GM21367 (cell line): ENCODE results near the gene TMEM17.

ENCODE experiments used
- ATAC-seq: cut with Tn5 transposase; IDR thresholded peaks from one replicate; pipeline ENCODE4 v1.9.1; 2021; ENCODE audit not compliant: unreplicated experiment

Gene TMEM17

DNA sequence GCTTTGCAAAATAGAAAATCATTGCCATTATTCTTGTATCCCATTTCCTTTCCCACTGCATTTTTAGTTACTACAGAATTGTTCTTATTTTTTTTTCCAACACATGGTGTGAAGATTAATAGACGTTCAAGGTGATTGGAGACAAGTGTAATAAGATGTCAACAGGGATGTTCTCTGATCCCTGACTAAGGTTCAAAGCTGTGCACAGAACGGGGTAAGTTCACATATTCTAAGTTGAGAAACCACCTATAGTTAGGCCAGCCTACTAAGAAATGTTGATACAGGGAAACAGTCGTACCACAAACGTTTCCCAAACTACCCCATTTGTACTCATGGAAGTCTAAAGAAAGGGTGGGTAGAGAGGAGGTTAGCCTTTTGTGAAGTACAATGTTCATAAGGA lies 6.4 kb upstream of the TMEM17 start:
- no peak for ATAC-seq

DNA sequence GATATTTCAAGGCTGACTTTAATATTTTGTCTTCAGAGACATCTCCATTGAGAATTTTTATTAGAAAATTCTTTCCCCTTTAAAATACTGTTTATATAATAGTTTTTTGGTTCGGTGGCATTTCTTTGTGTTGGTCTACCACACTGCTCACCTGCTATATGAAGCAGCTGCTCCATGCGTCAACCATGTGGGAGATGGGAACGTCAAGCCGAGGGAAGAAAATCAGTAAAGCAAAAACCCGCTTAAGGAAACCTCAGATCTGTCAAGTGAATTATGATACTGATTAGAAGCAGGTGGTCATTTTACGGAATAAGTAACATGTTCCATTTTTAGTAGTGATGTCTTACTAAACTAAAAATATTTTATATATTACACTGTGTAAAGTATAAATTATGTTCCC lies 5.6 kb upstream of the TMEM17 start:
- ATAC-seq: no peak

DNA sequence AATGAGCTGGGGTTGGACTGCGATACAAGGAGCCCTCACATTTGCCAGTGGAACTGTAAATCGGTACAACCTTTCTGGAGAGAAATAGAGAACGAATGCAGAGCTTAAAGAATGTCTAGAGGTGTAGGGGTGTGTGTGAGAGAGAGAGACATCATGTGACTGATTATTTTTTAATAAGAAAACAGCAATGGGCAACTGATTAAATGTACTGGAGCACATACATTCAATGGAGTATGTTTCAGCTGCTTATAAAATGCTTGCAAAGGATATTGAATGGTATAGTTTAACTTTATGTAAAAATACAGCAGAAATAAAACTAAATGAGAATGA lies 391 bp upstream of the TMEM17 start:
- ATAC-seq: peak; percentile 31

DNA sequence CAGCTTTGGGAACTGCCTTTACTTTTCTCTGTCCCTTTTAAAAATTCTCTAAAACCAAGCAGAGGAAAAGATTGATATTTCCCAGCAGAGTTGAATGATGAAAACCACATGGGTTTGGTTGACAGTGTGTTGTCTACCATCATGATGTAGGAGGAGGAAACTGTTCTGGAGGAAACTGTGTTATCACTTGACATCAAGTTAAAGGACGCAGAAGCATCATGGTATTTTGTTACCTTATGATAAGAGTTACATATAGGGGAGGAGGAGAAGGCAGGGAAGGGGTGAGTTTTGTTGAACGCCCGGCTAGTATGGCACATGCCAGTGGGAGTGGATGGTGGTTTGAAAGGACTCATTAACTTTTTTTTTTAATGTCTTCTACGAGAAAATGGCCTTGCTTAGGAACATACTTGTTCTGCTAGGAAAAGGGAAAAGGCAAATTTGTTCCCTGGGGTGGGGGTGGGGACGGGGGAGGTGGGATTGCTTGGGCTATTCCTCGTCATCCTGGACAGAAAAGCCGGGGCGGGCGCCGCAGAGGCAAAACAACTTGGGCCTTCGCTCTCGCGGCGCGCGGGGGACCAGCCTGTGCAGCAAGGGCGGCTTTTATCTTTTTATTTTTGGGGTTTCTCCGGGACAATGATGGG lies 766 bp downstream of the TMEM17 start:
- no peak for ATAC-seq

DNA sequence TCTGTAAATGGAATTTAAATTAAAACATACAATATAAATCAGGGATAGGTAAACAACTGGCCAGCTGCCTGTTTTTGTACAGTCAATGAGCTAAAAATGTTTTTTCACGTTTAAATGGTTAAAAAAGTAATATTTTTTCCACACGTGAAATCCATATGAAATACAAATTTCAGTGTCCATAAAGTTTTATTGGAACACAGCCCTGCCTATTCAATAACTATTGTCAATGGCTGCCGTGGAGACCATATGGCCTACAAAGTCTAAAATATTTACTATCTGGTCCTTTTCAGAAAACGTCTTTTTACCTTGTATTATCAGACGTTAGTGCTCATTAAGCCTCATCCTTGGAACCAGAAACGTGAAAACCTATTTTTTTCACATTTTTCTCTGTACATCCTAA lies 1.3 kb downstream of the TMEM17 start:
- no peak for ATAC-seq

DNA sequence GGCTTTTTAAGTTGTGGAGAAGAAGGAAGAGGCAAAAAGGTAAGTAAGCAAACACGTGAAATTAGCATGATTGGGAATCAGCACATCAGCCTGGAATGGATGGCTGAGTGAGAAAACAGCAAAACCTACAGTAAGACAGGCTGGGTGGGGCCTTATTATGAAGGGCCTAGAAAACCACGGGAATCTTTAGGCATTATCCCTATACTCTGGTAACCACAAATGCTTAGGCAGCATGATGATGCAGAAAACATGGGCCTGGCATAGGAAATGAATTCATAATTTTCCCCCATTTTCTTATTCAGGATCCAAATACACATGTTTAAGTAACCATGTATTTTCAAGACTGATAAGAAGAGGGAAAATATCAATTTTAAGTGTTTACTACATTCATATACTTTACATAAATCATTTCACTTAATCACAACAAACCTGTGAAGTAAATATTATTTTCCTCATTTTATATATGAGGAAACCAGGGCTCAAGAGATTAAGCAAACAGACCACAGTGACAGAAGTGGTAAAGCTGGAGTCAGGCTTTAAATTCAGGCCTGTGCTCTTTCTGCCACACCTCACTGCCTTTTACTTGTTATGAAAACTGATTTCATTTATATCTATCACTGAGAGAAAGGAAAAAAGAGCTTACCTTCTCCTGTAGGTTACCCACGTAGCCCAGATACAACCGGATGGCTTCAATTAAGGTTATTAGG lies 4.0 kb downstream of the TMEM17 start:
- ATAC-seq: no peak

DNA sequence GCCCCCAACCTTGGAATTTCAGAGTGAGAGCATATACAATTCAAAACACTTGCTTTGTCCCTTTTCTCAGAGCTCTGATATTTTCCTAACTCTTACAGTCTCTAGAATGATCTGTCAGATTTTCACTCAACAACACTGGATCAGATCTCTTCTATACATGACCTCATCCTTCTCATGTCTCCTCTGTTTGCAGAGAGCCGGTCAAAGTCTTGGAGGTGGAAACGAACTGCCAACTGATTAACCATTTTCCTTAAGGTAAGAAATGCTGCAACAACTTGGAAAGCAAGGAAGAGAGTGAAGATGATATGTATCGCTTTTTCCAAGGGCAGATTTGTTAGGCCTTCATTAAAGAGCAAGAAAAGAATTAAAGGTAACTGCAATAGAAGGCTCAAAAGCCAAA lies 4.9 kb downstream of the TMEM17 start:
- no peak for ATAC-seq

DNA sequence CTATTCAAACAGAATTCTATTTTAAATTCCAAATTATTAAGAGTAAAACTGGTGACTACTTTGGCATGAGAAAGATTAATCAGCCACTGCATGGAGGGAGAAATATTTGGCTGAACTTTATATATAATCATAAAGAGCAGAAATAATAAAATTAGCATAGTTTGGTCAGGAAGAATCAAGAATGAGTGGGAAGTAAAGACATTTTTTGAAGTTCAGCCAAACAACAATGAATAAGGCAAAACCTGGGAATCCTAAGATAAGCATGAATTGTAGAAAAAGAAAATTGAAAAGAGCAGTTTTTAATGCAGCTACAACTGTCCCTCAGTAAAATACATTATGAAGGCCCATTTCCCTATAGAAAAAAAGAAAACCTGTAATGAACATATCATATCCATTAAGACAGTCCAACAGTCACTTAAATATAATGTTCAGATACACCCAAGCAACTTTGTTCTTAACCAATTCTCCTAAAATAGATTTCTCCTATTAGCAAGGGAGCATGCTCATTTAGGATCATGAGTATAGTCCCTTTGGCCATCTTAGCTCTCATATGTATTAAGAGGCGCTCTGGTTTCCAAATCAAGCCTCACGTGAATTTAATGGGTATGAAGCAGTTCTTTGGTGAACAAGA lies 6.5 kb downstream of the TMEM17 start:
- ATAC-seq: no peak

DNA sequence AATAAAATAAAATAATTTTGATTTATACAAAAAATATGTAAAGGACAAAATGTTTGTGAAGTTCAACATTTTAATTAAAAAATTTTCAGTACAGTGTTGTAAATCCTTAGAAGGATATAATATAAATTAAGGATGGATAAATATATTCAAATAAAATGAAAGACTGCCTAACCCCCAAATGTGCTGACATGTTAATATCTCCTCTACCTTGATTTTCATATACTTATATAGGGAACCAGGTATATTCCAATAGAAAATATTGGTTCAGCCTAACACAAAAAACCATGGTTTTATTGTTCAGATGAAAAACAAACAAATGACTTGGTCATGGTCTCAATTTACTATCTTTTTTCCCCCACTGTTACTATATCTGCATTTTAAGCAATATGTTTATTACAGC lies 7.3 kb downstream of the TMEM17 start:
- ATAC-seq: no peak

DNA sequence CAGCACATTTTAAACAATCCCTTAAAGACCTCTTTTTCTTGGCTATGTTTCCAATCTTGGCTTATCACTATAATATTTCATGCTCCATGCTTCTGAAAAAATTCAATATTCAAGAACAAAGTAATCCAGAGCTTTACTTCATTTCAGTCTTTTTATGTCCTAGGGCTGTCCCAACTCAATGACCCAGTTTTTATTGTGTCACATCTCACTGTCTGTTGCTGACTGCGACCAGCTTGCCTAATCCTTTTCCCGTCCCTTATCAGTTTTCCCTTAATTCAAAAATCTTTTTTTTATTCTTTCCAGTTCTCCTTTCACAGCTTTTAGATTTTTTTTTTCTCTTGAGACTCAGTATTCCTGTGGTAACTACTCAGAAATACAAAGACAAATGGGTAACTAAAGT lies 10.2 kb downstream of the TMEM17 start:
- no peak for ATAC-seq

DNA sequence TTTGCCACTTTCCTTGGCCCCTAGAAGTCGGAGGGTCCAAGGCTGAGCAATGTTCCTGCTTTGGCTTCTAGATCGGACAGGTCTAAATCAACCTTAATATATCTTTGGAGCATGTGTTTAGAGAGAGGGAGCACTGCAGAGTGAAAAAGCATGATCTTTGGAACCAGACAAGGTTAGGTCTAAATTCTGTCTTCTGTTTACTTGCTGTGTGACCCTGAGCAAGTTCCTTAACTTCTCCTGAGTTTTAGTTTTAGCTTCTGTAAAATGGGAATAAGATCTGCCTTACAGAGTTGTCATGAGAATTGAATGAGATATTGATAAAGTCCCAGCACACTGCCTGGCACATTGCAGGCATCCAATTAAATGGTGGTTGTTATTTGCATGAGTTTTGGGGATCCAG lies 13.9 kb downstream of the TMEM17 start:
- no peak for ATAC-seq

DNA sequence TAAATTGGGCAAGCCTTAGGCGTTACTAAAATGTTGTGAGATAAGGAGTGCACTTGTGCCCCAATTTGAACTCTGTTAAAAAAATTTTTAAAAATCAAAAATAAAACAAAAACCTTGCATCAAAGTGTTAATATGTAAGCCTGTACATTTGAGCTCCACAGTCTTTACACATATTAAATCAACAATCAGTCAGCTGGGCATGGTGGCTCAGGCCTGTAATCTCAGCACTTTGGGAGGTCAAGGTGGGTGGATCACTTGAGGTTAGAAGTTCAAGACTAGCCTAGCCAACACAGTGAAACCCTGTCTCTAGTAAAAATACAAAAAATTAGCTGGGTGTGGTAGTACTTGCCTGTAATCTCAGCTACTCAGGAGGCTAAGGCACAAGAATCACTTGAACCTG lies 16.3 kb downstream of the TMEM17 start:
- no peak for ATAC-seq

DNA sequence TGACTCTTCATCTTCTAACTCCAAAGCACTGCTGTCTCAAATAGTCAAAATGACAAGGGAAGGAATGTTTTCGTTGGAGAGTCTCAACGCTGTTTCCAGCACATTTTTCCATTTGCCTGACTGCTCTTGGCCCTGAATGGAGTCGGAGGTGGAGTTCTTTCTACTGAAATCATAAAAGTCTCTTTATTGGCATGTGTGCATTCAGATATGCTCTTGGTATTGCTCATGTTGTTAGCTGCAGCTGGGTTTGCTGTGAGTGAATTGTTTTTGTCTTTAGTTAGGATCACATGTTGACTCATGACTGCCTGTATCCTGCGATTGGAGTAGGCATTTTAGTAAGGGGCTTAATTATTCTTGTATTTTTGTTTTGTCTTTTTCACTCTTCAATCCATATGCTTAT lies 16.8 kb downstream of the TMEM17 start:
- no peak for ATAC-seq

DNA sequence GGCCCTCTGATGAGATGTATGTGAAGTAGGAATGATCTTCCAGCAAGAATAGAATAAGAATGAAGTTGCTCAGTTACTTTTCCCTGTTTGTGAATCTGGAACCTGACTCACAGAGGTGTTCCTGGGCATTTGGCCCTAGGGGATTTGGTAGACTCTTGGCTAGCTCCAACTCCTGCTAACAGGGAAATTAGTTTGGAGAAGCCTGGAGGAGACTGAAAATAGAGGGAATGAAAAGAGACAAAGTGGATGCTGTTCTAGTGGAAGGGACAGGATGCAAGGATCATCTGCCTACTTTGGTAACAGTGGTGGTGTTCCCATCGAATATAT lies 19.6 kb downstream of the TMEM17 start:
- no peak for ATAC-seq

DNA sequence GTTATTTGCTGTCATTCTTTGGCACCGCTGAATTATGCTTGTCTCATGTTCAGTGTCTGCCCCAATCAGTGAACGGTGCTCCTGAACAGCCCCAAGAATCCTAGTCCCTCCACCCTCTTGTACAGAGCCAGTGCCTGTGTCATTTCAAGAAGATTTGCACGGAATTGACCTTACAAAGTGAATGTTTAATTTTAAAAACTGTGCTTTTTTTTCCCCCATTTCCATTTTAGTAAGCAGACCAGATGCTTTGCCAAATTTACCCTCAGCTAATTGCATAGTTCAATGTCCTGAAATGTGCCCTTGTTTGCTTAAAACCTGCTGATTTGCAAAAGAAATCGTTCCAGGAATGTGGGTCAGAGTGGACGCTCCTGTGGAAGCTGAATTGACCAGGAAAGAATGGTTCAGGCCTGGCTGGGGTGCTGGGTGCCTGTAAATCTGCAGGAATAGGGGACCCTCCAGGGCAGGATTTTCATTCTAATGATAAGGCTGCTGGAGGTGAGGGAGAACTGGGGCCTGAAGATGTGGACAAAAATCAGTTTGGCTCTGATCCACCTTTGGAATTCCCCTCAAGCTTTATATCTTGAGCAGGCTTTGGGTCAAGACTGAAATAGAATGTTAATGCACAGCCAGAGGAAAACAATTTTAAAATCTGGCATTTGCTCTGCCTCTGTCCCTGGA lies 20.1 kb downstream of the TMEM17 start:
- ATAC-seq: no peak

DNA sequence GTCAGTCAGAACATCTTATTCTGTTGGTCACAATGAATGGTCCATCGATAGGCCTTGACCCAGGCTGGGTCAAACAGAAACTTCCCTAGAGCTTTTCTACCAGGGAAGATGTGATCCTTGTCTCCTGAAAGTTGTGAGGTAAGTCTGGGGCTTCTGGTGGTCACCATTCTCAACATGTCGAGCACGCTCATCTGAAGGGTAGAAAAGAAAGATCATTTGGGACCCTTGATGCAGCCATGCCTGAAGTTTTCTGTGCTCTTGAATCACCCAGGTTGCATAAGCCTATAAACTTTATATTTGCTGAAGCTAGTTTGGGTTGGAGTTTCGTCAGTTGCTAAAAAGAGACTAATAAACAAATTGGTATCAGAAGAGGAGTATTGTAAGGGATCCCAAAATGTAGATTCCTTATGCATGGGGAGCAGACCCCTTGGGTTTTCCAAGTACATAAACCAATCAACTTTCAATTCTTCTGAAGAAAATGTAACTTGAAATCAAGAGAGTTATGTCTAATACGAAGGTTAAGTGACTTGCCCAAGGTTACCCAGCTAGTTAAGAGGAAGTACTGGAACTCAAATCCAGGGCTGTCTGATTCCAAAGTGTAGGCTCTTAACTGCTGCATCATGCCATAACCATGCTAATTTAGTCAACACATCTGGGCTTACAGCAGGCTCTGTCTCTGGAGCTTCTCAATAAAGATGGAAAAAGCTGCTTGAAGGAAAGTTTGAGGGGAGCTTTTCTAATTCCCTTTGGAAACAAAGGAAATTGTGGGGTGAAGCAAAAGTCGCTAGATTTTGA lies 23.2 kb downstream of the TMEM17 start:
- no peak for ATAC-seq

DNA sequence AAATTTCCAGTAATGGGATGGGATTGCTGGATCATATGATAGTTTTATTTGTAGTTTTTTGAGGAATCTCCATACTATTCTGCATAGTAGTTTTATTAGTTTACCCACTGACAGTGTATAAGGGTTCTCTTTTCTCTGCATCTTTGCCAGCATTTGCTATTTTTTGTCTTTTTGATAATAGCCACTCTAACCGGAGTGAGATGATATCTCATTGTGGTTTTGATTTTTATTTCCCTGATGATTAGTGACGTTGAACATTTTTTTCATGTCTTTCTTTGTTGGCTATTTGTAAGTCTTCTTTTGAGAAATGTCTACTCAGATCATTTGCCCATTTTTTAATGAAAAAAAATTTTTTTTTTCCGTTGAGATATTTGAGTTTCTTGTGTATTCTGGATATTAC lies 26.1 kb downstream of the TMEM17 start:
- no peak for ATAC-seq

DNA sequence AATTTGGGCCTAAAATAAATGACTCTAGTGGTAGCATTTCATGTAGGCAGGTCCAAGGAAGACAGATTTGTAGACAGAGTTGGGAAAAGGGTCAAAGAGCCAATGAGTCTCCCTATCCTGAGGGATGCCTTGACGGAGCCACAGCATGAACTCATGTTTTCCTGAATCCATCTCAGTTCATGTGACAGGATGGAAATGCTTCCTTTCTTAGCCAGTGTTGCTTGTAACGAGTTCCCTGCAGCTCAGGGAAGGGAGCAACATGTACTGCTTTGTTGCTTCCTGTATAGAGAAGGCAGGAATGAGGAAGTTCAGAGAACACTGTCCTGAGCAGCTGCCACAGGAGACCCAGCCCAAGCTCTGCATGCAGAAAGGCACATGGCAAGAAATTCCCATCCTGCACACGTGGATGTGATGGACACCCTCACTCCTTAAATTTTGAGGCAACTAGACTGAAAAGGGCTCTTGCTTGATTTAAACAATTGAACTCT lies 27.9 kb downstream of the TMEM17 start:
- ATAC-seq: no peak

DNA sequence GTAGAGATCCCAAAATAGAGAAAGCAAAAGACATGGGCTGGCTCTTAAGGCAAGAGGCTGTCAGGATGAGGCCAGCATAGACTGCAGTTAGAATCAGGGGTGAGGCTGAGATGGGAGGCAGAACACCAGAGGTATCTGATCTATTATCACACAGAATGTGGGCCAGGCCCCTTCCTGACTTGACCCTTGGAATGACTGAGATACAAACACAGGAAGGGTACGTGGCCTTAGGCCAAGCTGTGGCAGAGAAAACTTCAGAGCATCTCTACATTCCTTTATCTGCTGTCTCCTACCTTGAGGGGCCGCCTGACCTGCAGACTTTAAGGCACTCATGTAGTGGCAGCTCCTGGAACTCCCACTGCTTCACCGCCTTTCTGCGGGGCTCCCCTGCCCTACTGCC lies 28.4 kb downstream of the TMEM17 start:
- no peak for ATAC-seq

DNA sequence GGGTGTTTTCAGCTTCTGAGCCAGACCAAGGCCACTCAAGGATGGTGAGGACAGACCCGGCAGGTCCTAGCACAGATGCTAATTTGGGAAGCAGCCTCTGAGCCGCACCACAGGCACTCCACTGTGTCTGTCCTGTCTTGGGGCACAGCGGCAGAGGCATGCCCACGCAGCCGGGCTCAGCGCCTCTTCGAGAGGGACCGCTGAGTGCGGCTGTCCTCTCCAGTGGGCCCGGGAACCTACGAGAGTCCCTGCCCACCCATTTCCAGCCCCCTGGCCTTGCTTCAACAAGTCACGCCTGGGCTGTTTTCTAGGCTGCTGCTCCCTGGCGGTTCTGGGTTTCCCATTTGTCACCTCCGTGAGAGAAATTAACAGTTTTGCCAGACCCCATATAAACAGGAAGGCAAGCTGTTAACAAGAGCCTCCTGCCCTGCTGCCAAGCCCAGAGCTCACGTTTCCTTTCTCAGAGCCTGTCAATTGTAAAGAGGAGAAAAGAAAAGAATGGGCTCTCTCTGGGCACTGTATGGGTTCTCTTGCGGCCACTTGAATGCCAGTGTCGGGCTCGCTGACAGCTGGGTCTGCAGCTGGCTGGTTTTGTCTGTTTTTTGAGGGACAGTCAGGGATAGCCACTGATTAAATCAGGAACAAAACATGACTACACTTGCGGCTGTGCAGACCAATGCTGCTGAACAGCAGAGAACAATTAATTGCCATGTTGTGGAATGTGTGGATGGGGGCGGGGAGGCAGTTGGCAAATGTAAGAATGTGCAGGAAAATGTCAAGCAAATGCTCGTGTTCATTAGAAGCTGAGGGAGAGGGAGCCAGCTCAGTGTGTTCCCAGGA lies 30.6 kb downstream of the TMEM17 start:
- no peak for ATAC-seq
